HG02973 (cell line): ENCODE results near the gene EFS.
"Not testable (repeated sequence)": the region's sequence is repeated elsewhere in the genome, so short reads cannot be mapped to it uniquely, and the experiment has no call there.

Experiments used
- ATAC-seq: cut with Tn5 transposase; IDR thresholded peaks from one replicate; pipeline ENCODE4 v1.9.1; 2021; ENCODE audit warnings: moderate library complexity; ENCODE audit not compliant: unreplicated experiment

EFS gene

GRCh38 chr14:23400496-23401149 lies 35.7 kb upstream of the EFS start:
- not testable (repeated sequence) for ATAC-seq

- no peak for ATAC-seq
Observed at GRCh38 chr14:23399591-23399990, 34.6 kb upstream of the EFS start.

- no peak for ATAC-seq
Observed at GRCh38 chr14:23399136-23399535, 34.2 kb upstream of the EFS start.

- no peak for ATAC-seq
Observed at GRCh38 chr14:23398348-23398747, 33.4 kb upstream of the EFS start.

- no peak for ATAC-seq
Observed at GRCh38 chr14:23396781-23397407, 31.9 kb upstream of the EFS start.

- no peak for ATAC-seq
Observed at GRCh38 chr14:23396126-23396525, 31.2 kb upstream of the EFS start.

- no peak for ATAC-seq
Observed at GRCh38 chr14:23392613-23393012, 27.6 kb upstream of the EFS start.

GRCh38 chr14:23389871-23390270 lies 24.9 kb upstream of the EFS start:
- not testable (repeated sequence) for ATAC-seq

GRCh38 chr14:23389396-23389795 lies 24.4 kb upstream of the EFS start:
- no peak for ATAC-seq

- no peak for ATAC-seq
Observed at GRCh38 chr14:23388996-23389395, 24.0 kb upstream of the EFS start.

GRCh38 chr14:23387916-23388882 lies 23.2 kb upstream of the EFS start:
- ATAC-seq, result no peak

GRCh38 chr14:23386999-23387398 lies 22.0 kb upstream of the EFS start:
- no peak for ATAC-seq

GRCh38 chr14:23386266-23386657 lies 21.3 kb upstream of the EFS start:
- ATAC-seq, result not testable (repeated sequence)

- no peak for ATAC-seq
Observed at GRCh38 chr14:23385642-23386265, 20.8 kb upstream of the EFS start.

GRCh38 chr14:23385244-23385641 lies 20.3 kb upstream of the EFS start:
- ATAC-seq, result no peak

- no peak for ATAC-seq
Observed at GRCh38 chr14:23384364-23385080, 19.6 kb upstream of the EFS start.

GRCh38 chr14:23382731-23383440 lies 17.9 kb upstream of the EFS start:
- no peak for ATAC-seq

GRCh38 chr14:23382276-23382675 lies 17.3 kb upstream of the EFS start:
- ATAC-seq, result no peak

GRCh38 chr14:23381871-23382270 lies 16.9 kb upstream of the EFS start:
- no peak for ATAC-seq

- no peak for ATAC-seq
Observed at GRCh38 chr14:23380976-23381375, 16.0 kb upstream of the EFS start.
